Astrocyte of the cerebellum (primary cell): Measurements from ENCODE around the gene INSR.

ENCODE experiments used
- DNase-seq: peaks from one replicate; pipeline ENCODE4 v3.0.0-alpha.2; 2011; ENCODE audit warnings: low read depth
- H3K4me3 ChIP-seq: 2 replicates; pipeline ENCODE4 v1.5.1; 2011; ENCODE audit warnings: mild to moderate bottlenecking, low read depth, low read length, moderate library complexity
- CTCF ChIP-seq: IDR thresholded peaks from 2 replicates; pipeline ENCODE4 v1.5.1; 2012; ENCODE audit warnings: low read length, low read depth, moderate library complexity, mild to moderate bottlenecking; ENCODE audit errors: missing control alignments
- in situ Hi-C: cut with HindIII; loops from 2 replicates; pipeline ENCODE4 v1.10.0; 2017; ENCODE audit warnings: low sequenced_read_pairs

INSR gene

GRCh38 chr19:7074705-7075282, 219.4 kb downstream of the INSR start:
- DNase-seq, result no peak
- in situ Hi-C loops, result no loop called here
- no peak overlapping the region for H3K4me3 ChIP-seq
- TF ChIP-seq CTCF, result no peak

- in situ Hi-C loops, result no loop called here
- DNase-seq, result no peak
- no peak for TF ChIP-seq CTCF
- no peak overlapping the region for H3K4me3 ChIP-seq
Measured at GRCh38 chr19:7072541-7072940, 221.7 kb downstream of the INSR start.

- no peak for DNase-seq
- H3K4me3 ChIP-seq, result peak overlapping the region; percentile 95
- in situ Hi-C loops, result no loop called here
- TF ChIP-seq CTCF, result no peak
Measured at GRCh38 chr19:7069904-7070226, 224.3 kb downstream of the INSR start.

GRCh38 chr19:7069042-7069903, 224.9 kb downstream of the INSR start, which contains the start of gene ZNF557:
ZNF557 (plus strand) TSS chr19:7069703; CDS start chr19:7075075, 5,372 bp downstream.
- DNase-seq, result peak; percentile 92
- peak within 1 kb of the TSS; percentile 95 for H3K4me3 ChIP-seq
- TF ChIP-seq CTCF, result no peak
- in situ Hi-C loops, result no loop called here

GRCh38 chr19:7068599-7068998, 225.6 kb downstream of the INSR start:
- in situ Hi-C loops, result no loop called here
- peak overlapping the region; percentile 95 for H3K4me3 ChIP-seq
- TF ChIP-seq CTCF, result no peak
- no peak for DNase-seq

GRCh38 chr19:7067716-7068115, 226.5 kb downstream of the INSR start:
- TF ChIP-seq CTCF, result no peak
- no peak overlapping the region for H3K4me3 ChIP-seq
- in situ Hi-C loops, result no loop called here
- DNase-seq, result no peak
